Activated B cell treated with CpG ODN at 0.5 μM for 24 hours (primary cell): ENCODE results near the gene TNFRSF14. TPM values are rescaled to one million over a fixed set of nuclear protein-coding genes. Genes with fewer than 3 reads are reported as not detected.

Source experiments
- ATAC-seq: fragments of 200-7000 bp; cut with Tn5 transposase; one replicate; pipeline ENCODE4 v1.10.0; 2021; ENCODE audit warnings: low read depth, mild to moderate bottlenecking, moderate library complexity
- CTCF ChIA-PET: fragments of 350-600 bp; sonication (Branson Sonifier 250); formaldehyde crosslinking; loops from one replicate; lab custom pipeline; 2021; ENCODE audit warnings: antibody characterized with exemption; lab: Charles Lee
- POLR2A ChIA-PET: fragments of 350-600 bp; sonication (Branson Sonifier 250); formaldehyde crosslinking; loops from one replicate; lab custom pipeline; 2021; ENCODE audit warnings: antibody characterized with exemption; lab: Charles Lee
- DNase-seq: peaks from one replicate; pipeline ENCODE4 v3.0.0; 2022
- H3K27ac Mint-ChIP-seq: one replicate; pipeline ENCODE4 v1.8.0; 2020; ENCODE audit warnings: mixed read lengths
- H3K27me3 Mint-ChIP-seq: one replicate; pipeline ENCODE4 v1.8.0; 2021; ENCODE audit warnings: mixed read lengths
- H3K36me3 Mint-ChIP-seq: one replicate; pipeline ENCODE4 v1.8.0; 2021; ENCODE audit warnings: low read depth, mixed read lengths
- H3K4me1 Mint-ChIP-seq: one replicate; pipeline ENCODE4 v1.8.0; 2021; ENCODE audit warnings: mixed read lengths
- H3K4me3 Mint-ChIP-seq: one replicate; pipeline ENCODE4 v1.8.0; 2020; ENCODE audit warnings: mild to moderate bottlenecking, mixed read lengths
- H3K9me3 Mint-ChIP-seq: one replicate; pipeline ENCODE4 v1.8.0; 2020; ENCODE audit warnings: mixed read lengths
- CTCF ChIP-seq: fragments of 200-600 bp; IDR thresholded peaks from one replicate; pipeline ENCODE4 v1.8.0; 2022; ENCODE audit warnings: antibody characterized with exemption, mild to moderate bottlenecking
- intact Hi-C: fragments of 100-400 bp; cut with micrococcal nuclease; formaldehyde crosslinking; loops from one replicate; pipeline ENCODE4 v1.15.1; 2024
- total RNA-seq: library from RNA; stranded (reverse); gene quantifications from 2 replicates; pipeline ENCODE4 v1.2.3, GENCODE V29; 2022

TNFRSF14 gene
- total RNA-seq, 1 donor from 2014 or later: 148 TPM

GRCh38 chr1:2602311-2602835 lies 46.2 kb downstream of the TNFRSF14 start:
- intact Hi-C loops: no loop called here
- H3K36me3 Mint-ChIP-seq: no peaks in the 10 kb centered on the region
- DNase-seq (no peak), ATAC-seq (no peak)
- peaks cover 3% of the 10 kb centered on the region for H3K9me3 Mint-ChIP-seq
- H3K4me1 Mint-ChIP-seq: no peaks in the 10 kb centered on the region
- no peak for TF ChIP-seq CTCF
- POLR2A ChIA-PET: no interaction called here
- H3K27ac Mint-ChIP-seq: no peak overlapping the region
- no peak overlapping the region for H3K4me3 Mint-ChIP-seq
- H3K27me3 Mint-ChIP-seq: peaks cover 18% of the 10 kb centered on the region
- CTCF ChIA-PET: no interaction called here

GRCh38 chr1:2602866-2603520 lies 46.8 kb downstream of the TNFRSF14 start:
- CTCF ChIA-PET: no interaction called here
- peaks cover 15% of the 10 kb centered on the region for H3K27me3 Mint-ChIP-seq
- H3K4me1 Mint-ChIP-seq: no peaks in the 10 kb centered on the region
- no peak overlapping the region for H3K4me3 Mint-ChIP-seq
- peaks cover 3% of the 10 kb centered on the region for H3K9me3 Mint-ChIP-seq
- ATAC-seq (no peak), DNase-seq (peak; percentile 12)
- POLR2A ChIA-PET: no interaction called here
- no peak overlapping the region for H3K27ac Mint-ChIP-seq
- TF ChIP-seq CTCF: no peak
- no peaks in the 10 kb centered on the region for H3K36me3 Mint-ChIP-seq
- intact Hi-C loops: no loop called here

GRCh38 chr1:2603521-2604155 lies 47.5 kb downstream of the TNFRSF14 start:
- H3K36me3 Mint-ChIP-seq: no peaks in the 10 kb centered on the region
- ChIA-PET POLR2A (no interaction called here), CTCF (no interaction called here)
- ATAC-seq (no peak), DNase-seq (no peak)
- H3K27ac Mint-ChIP-seq: no peak overlapping the region
- TF ChIP-seq CTCF: no peak
- H3K9me3 Mint-ChIP-seq: peaks cover 1% of the 10 kb centered on the region
- no peak overlapping the region for H3K4me3 Mint-ChIP-seq
- intact Hi-C loops: no loop called here
- H3K4me1 Mint-ChIP-seq: no peaks in the 10 kb centered on the region
- peaks cover 12% of the 10 kb centered on the region for H3K27me3 Mint-ChIP-seq

- no peak for DNase-seq
- no peak for ATAC-seq
- CTCF ChIA-PET: no interaction called here
- H3K36me3 Mint-ChIP-seq: no peaks in the 10 kb centered on the region
- H3K4me1 Mint-ChIP-seq: no peaks in the 10 kb centered on the region
- intact Hi-C loops: no loop called here
- H3K27ac Mint-ChIP-seq: no peak overlapping the region
- POLR2A ChIA-PET: no interaction called here
- TF ChIP-seq CTCF: no peak
- peaks cover 11% of the 10 kb centered on the region for H3K27me3 Mint-ChIP-seq
- no peaks in the 10 kb centered on the region for H3K9me3 Mint-ChIP-seq
- no peak overlapping the region for H3K4me3 Mint-ChIP-seq
Observed at GRCh38 chr1:2604156-2604843, 48.1 kb downstream of the TNFRSF14 start.
